SIG-M5 (cell line): ENCODE measurements around the gene HADHB.

ENCODE experiments used
- DNase-seq: peaks from one replicate; lab custom pipeline; 2025; lab: John Stamatoyannopoulos, UW

Gene HADHB

DNA sequence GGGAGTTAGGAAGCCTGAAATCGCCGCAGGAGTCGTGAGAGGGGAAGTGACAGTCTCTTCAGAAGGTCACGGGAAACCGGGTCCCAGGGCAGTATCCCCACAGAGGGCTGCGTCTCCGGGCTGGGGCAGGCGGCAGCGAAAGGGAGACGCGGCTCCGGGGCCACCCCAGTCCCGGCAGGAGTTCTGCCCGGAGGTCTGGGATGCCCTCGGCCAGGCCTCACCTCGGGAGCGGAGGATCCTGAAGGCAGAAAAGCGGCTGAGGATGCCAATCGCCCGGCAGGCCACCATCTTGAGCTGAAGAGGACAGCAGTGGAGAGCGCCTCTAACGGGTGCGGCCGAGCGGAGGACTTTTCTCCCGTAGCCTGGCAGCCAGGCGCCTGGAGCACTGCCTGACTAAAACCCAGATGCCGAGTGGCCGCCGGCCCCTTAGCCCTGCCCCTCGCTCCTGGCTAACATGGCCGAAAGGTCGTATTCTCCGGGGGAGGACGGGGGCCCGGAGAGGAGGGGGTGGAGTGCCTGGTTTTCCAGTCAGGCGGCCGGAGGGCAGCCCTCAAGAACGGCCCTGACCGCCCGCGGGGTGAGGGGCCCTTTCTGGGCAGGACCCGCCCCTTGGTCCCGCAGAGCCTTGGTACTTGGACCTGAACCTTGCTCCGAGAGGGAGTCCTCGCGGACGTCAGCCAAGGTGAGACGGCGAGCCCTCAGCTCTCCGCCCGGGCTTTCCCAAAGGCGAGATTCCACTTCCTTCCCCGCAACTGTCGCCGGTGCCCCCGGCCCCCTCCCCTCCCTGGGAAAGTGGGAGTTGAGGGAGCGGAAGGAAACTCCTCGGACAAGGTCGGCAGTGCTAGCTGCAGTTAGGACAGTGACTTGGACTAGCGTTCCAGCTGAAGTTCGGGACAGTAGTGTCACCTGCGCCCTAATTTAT lies at the start of gene HADHB, which contains the start of gene HADHA:
Gene HADHB, plus strand, starts transcription at position 631 of the 922 bp plus-strand sequence. CDS start 9,316 bp downstream, outside the sequence.
Gene HADHA, minus strand, starts transcription at position 324 of the 922 bp plus-strand sequence. Its CDS starts 36 bp downstream, at position 288.
- DNase-seq: peak; percentile 33

DNA sequence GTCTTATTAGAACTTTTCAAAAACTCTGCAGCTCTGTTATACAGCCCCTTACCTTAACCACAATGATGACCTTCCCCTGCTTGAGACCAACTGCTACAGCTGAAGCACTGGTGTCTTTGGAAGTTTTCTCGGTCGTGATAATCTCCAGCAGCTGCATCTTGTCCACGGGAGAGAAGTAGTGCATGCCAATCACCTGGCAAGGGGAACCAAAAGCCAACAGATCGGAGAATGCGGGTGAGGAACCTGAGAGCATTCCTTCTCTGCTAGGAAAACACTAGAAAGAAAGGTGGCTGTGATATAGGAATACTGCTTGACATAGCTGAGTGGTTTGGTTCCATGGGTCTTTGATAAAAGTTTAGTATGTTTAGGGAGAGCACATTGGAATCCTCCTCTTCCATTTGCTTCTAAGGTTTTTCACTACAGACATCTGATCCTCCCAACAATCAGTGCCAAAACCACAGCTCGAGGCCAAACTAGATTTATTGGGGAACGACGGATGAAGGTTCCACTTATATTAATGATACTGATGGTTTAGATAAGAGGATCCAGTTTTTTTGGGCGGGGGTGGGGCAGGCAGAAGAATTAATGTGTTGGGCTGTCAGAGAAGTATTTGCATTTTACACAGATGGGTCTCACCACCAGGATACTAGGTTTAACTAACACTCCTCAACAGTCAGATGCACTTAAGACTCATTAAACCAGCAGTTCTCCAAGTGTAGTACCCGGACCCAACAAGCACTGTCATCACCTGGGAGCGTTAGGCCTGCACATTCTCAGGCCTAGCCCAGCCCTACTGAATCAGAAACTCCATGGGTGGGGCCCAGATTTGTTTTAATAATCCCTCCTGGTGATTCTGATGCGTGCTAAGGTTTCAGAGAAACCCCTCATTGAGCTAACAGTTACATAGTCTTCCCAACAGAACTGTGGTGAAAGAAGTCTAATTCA lies 49.4 kb upstream of the HADHB start:
- no peak for DNase-seq

DNA sequence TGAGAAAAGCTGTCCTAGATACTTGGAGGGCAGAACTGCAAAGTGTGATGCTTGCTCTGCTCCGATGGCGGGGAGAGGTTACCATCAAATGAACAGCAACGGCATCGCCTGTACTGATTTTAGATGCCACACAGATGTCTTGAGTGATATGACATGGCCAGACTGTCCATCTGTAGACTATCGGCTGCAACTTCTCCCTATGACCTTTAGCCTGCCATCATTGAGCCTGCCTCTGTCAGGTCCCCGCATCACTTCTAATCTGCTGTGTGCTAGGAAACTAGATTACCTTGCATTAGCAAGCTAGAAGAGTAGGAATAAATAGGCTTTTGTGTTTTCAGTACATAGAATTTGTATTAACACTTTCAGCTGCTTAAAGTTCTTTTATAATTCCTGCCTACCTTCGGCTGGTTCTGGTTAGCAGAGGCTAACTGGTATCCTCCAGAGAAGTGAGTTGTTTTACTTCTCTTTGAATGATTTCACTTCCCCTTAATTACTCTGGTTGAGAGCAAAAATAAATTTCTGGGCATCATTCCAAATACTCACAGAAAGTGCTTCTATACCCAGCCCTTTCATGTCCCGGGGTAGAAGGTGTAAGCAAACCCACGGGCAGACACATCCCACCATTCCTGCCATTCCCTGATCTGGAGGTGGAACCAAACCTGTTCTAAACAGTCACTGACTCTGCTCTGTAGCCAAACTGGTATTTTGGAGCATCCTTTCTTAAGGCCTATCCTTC lies 47.9 kb upstream of the HADHB start:
- DNase-seq: peak; percentile 8

DNA sequence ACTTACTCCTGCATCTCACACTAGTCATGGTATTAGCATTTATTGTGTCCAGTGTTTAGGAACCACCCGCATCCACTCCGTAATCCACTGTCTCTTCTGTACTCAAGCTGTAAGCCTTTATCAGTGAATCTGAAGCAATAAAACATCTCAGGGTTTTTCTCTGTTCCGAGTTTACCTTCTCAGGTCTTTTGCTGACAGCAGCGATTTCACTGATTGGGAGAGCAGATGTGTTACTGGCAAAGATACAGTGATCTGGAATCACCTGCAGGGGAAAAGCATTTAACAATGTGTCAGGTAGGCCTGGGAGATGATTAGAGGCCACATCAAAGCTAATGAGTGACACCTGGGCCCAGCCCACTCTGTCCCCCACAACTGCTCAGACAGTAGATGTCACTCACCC lies 47.2 kb upstream of the HADHB start:
- no peak for DNase-seq

DNA sequence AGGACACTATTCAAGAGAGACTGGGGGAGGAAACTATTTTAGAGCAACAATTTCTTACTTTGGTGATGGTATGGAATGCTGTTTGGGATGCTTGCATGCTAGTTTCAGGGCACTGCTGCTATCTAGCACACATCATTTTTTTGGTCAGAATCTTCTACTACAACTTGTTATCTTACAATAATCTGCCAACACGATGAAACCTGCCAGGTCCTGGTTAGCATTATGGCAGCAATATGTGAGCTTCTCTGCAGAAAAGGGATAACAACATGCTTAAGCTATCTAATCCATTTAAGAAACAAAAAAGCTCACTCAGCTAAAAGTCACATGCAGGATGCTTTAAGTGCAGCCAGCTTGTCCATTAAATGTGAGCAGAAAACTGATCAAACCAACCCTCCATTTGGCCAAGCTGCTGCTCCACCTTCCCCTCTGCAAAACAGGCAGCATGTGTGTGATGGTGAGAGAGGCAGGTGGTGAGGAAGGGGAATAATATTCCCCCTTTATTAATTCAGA lies 41.7 kb upstream of the HADHB start:
- DNase-seq: no peak

DNA sequence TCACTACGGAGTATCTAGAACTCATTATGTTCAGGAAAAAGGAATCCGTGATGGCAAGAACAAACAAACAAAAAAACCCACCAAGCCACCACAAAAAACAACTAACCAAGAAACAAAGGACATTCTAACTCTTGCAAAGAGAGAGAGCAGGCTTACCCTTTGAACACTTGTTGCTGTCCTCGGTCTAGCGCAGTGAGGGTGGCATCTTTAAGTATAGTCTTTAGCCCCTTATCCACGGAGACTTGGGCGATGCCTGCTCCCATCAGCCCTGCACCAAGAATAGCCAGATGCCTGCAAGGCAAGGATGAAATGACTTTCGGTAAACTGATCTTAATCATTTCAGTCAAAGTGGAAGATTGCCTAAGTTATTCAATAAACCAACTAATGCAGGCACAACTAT lies 40.8 kb upstream of the HADHB start:
- DNase-seq: no peak

DNA sequence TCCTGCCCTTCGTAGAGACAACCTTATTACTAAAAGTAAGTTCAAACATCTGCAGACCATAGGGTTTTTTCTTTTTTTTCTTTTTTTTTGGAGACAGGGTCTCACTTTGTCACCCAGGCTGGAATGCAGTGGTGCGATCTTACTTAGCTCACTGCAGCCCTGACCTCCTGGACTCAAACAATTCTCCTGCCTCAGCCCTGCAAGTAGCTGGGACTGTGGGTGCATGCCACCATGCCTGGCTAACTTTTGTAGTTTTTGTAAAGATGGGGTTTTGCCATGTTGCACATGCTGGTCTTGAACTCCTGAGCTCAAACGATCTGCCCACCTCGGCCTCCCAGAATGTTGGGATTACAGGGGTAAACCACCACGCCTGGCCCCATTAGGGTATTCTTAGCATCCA lies 32.7 kb upstream of the HADHB start:
- DNase-seq: no peak

DNA sequence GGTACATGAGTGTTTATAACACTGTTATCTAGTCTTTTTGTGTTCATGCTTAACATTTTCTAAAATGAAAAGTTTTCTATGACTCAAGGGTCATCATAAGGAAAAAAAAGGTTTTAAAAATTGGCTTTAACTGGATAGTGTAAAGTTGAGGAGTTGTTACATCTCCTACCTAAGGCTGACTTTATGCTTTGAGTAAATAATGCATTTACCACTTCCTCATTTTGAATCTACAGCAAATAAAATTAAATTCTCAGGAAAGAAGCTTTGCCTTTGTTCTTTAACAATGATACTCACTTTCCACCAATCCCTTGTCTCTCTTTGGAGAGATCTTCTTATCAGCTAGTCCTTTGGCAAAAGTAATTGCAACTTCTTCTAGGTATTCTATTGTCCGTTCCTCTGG lies 30.0 kb upstream of the HADHB start:
- DNase-seq: no peak

DNA sequence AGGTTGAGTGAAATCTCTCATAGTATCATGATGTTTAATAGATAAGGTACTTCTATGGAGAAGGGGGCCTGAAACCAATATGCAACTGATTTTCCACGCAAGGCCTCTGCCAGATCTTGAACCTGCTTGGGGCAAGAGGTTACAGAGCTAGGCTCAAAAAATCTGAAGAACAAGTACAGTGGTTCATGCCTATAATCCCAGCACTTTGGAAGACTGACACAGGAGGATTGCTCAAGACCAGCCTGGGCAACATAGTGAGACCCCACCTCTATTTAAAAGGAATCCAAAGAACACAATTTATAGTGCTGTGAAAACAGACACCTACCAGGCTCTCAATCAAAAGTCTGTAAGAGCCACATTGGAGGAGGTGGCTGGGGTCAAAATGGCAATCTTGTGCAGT lies 28.9 kb upstream of the HADHB start:
- DNase-seq: no peak

DNA sequence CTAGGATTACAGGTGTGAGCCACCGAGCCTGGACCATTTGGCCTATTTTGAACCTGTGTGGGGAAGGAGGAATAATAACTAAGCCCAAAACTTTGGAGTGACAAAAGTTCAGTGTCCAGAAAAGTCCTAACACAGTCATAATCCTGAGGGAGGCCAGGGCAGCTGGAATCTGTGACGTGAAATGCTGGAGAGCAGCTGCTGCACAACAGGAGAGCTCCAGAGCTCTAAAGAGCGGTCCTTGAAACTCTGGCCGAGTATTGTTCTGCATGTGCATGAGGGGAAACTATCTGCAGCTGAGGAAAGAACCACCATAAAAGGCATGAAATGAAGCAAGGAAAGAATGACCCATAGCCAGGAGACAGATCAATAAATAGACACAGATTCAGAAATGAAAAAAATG lies 28.2 kb upstream of the HADHB start:
- no peak for DNase-seq

DNA sequence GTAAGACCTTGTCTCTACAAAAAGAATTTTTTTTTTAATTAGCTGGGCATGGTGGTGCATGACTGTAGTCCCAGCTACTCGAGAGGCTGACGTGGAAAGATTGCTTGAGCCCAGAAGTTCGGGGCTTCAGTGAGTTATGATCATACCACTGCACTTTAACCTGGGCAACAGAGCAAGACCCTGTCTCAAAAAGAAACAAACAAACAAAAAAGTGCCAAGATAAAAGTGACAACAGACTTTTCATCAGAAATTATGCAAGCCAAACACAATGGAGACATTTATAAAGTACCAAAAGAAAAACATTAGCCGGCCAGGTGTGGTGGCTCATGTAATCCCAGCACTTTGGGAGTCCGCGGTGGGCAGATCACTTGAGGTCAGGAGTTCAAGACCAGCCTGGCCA lies 27.0 kb upstream of the HADHB start:
- no peak for DNase-seq

DNA sequence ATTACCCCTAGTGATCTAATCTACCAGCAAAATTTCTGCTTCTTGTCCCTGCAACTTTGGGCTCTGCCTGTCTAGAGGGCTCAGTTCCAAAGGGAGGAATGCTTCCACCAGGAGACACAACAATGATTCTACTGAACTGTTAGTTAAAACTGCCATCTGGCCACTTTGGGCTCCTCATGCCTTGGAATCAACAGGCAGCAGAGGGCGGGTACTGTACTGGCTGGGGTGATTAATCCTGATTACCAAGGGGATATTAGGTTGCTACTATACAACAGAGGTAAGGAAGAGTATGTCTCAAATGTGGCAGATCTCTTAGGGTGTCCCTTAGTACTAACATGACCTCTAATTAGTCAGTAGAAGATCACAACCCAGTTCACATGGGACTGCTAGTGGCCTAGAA lies 21.7 kb upstream of the HADHB start:
- DNase-seq: no peak

DNA sequence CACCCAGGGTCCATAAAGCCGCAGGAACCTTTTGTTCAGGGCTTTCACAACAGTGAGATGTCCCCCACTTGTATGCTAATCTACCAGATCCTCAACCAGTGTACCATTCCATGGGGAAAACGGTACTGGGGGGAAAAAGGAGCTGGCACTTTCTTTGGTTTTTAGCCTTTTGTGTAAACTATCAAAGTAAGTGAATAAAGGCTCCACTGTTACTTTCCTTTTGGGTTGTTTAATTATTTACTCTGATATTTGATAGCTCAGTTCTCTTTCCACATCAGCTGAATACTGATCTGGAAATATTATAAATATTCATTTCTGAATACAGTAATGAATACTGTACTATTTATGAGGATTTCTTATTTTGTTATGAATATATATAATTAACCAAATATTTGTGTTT lies 20.6 kb upstream of the HADHB start:
- DNase-seq: no peak

DNA sequence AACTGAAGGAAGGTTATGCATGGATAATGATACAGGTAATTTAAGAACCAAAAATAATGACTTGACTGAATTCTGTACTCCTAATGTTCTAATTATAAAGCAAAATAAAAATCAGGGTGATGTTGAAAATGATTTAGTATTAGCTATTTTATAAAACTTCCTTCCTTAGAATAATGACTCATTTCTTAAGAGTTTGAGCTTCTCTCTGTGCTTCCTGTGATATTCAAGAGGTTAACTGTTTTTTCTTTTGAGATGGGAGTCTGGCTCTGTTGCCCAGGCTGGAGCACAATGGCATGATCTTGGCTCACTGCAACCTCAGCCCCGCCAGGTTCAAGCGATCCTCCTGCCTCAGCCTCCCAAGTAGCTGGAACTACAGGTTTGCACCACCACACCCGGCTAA lies 15.1 kb upstream of the HADHB start:
- DNase-seq: no peak

DNA sequence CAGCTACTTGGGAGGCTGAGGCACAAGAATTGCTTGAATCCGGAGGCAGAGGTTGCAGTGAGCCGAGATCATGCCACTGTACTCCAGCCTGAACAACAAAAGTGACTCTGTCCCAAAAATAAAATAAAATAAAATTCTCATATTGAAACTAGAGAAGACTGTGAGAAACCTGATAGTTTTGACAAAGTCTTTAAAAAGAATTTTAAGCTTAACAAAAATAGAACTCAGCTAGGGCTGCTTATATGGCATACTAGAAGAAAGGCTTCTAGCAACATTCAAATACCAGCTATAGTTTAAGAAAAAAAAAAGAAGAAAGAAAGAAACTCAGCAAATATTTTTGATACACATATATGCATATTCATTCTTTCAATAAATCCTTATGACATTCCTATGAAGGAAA lies 13.9 kb upstream of the HADHB start:
- no peak for DNase-seq

DNA sequence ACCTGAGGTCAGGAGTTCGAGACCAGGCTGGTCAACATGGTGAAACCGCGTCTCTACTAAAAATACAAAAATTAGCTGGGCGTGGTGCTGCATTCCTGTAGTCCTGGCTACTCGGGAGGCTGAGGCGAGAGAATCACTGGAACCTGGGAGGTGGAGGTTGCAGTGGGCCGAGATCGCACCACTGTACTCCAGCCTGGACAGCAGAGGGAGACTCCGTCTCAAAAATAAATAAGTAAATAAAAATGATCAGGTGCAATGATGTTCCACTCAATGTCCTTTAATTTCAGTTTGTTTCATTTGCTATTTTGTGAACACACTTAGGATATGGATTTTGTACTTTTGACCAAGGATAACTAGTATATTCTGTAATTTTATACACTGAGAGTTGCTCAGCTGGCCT lies 9.7 kb upstream of the HADHB start:
- DNase-seq: no peak

DNA sequence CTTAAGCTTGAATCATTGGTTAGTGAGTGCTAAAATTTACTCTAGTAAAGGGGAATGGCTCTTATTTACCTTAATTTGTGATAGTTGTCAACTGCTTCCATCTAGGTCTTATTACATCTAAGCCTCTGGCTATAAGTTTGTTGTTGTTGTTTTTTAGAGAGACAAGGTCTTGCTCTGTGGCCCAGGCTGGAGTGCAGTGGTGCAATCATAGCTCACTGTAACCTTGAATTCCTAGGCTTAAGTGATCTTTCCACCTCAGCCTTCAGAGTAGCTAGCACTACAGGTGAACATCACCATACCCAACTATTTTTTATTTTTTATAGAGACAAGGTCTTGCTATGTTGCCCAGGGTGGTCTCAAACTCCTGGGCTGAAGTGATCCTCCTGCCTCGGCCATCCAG lies 6.9 kb upstream of the HADHB start:
- DNase-seq: no peak

DNA sequence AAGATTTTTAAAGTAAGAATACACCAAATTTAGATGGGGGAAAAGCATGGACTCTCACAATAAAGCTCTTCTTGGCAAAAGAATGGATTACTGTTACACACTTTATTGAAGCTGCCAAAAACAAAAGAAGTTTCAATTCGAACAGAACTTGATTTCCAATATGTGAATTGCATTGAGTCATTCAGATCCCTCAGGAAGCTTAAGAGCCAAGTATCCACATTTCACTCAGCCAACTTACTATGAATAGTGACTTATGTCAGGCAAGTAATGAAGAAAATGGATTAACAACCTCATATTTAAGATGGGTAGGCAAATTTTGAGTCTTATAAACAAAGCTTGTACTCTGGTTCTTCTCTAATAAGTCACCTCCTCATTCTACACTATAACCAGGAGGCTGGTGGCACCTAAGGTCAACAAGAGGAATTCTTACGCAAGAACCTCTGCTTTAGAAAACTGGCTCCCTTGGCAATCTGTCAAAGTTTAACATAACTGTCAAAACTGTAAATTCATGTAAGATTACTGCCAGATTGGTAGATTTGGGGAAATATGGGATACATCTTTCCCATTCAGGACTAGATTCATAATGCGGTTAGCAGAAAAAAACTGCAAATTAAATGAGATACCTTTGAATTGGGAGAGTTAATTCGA lies 6.3 kb upstream of the HADHB start:
- no peak for DNase-seq

DNA sequence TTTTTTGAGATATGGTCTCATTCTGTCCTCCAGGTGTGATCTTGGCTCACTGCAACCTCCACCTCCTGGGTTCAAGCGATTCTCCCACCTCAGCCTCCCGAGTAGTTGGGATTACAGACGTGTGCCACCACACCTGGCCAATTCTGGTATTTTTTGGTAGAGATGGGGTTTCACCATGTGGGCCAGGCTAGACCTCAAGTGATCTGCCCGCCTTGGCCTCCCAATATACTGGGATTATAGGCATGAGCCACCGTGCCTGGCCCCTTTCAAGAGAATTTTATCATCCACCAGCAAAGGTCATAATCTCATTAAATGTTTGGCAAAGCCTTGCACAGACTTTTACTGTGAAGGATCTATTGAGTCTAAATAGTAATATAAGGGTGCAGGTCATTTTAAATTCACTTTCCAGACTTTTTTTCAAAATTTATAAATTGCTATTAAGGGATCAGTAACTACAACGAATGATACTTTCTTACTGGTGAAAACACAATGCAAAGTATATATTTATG lies 2.8 kb upstream of the HADHB start:
- no peak for DNase-seq

DNA sequence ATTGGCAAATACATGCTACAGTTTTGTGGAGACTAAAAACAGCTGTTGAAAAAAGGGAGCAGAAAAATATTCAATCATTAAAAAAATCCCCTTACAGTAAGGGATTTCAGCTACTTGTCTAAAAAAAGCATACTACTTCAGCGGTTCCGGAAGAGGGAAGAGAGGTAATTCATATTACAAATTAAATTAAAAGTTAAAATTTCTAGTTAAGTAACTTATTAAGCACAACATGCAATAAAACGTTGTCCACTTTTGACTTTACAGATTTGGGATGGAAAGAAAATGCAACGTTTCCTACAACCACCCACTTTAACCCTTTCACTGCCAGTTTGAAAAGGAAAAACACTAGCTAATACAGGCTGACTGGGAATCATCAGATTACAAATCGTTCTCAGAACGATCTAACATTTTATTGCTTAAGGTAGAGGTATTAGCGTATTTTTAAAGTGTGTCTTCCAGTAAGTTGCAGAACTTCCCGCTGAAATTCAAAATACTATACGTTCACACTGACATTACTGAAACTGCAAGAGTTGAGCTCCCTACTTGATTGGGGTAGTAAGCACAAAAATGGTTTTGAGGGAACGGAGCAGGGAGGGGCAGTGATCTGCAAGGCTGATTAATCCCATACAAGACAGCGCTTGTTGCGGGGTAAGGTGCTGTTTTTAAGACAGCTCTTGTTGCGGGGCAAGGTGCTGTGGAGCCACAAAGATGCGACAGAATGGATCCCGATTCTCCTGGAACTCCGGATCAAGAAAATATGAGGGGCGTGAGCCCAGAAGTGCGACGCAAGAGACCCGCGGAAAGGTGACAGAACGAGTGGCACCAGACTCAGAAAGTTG lies 1.1 kb upstream of the HADHB start:
- DNase-seq: no peak
